Psoas muscle (tissue), 8 donors: ENCODE results near the gene ODAD4. TPM values are rescaled to one million over a fixed set of nuclear protein-coding genes. Genes with fewer than 3 reads are reported as not detected.

Experiments
- ATAC-seq, 4 donors: fragments of 200-7000 bp; cut with Tn5 transposase; one replicate each; pipeline ENCODE4 v1.9.1; 2020; ENCODE audit warnings: moderate library complexity in 3 of 4, mild to moderate bottlenecking in 2 of 4
- DNase-seq, 2 donors: peaks; one replicate each; pipeline ENCODE4 v3.0.0-alpha.2; 2020
- H3K27ac ChIP-seq: fragments of 200-600 bp; one replicate; pipeline ENCODE4 v1.8.0; 2022
- H3K27me3 ChIP-seq, 3 donors: fragments of 200-600 bp in 1 of 3; one replicate each; pipeline versions ENCODE4 v1.6.1 to v1.8.0; 2013 to 2022; ENCODE audit warnings: low read length in 2 of 3, mild to moderate bottlenecking in 2 of 3, moderate library complexity in 1 of 3; ENCODE audit not compliant: insufficient read depth in 3 of 3
- H3K36me3 ChIP-seq, 2 donors: fragments of 200-600 bp in 1 of 2; one replicate each; pipeline versions ENCODE4 v1.6.1 to v1.8.0; 2013 to 2022; ENCODE audit warnings: low read depth in 1 of 2, mild to moderate bottlenecking in 1 of 2, moderate library complexity in 1 of 2; ENCODE audit not compliant: insufficient read depth in 1 of 2
- H3K4me1 ChIP-seq: fragments of 200-600 bp; one replicate; pipeline ENCODE4 v1.8.0; 2022
- H3K4me3 ChIP-seq: fragments of 200-600 bp; one replicate; pipeline ENCODE4 v1.8.0; 2022; ENCODE audit warnings: mild to moderate bottlenecking
- H3K9me3 ChIP-seq: fragments of 200-600 bp; one replicate; pipeline ENCODE4 v1.8.0; 2022
- CTCF ChIP-seq: fragments of 200-600 bp; IDR thresholded peaks from one replicate; pipeline ENCODE4 v1.8.0; 2022; ENCODE audit warnings: antibody characterized with exemption
- WGBS, 3 donors: extraction: QIAGEN DNeasy Blood & Tissue Kit; methylation state at CpG; one replicate each; pipeline versions ENCODE4 v1.1.6 to v1.1.7; 2013; 5-methylcytosine and 5-hydroxymethylcytosine counted together
- intact Hi-C, 2 donors: fragments of 100-400 bp; cut with DNase I; formaldehyde crosslinking; loops; one replicate each; pipeline versions ENCODE4 v1.11.0 to v1.14.2; 2022
- polyA plus RNA-seq, 3 donors: library from polyadenylated mRNA; stranded (reverse); fragments of 200-250 nt; gene quantifications; one replicate each; pipeline ENCODE4 v1.2.3, GENCODE V29; 2013
- total RNA-seq, 4 donors: library from RNA; stranded (reverse); fragmentation: NEBNext Ultra II Directional in 2 of 4; extraction: Animal tissue kit (Norgen Biotek cat#: 25700) in 2 of 4; gene quantifications; one replicate each; pipeline versions ENCODE4 v1.2.1 to v1.2.4, GENCODE V29; 2021 to 2023
- donor health status: healthy with polysubstance abuse.
- donor health status: DM: no; HTN: no; CAD: no; lungs with moderate emphysema.
- donor health status: Bipolar disorder and iron deficiency.
- donor health status: healthy.
- donor health status: DM: yes; HTN: yes; CAD: no.
- donor health status: DM: no; HTN: no; CAD: no.
- donor health status: DM: no; HTN: no; CAD: no.
- donor health status: DM: yes; HTN: yes; CAD: no.

Gene ODAD4
- total and polyA plus RNA-seq, 7 donors: 0.17 to 0.99 (median 0.32) TPM; not detected in 2

- no peak for DNase-seq
- Histone ChIP-seq H3K4me3 (no peak overlapping the region), H3K4me1 (peaks cover 8% of the 10 kb centered on the region), H3K9me3 (no peaks in the 10 kb centered on the region), H3K36me3 (no peaks in the 10 kb centered on the region), H3K27me3 (no peaks in the 10 kb centered on the region), H3K27ac (no peak overlapping the region)
- intact Hi-C loops: no loop called here
- TF ChIP-seq CTCF: no peak
- 80 to 90% (median 87%) methylated on average over 8 of the region's 8 CpGs for WGBS, 3 donors
- ATAC-seq: no peak
Measured at GRCh38 chr17:41942626-41943373, 12.4 kb downstream of the ODAD4 start.

- H3K9me3 ChIP-seq: no peaks in the 10 kb centered on the region
- no peak for ATAC-seq
- no peak for DNase-seq
- intact Hi-C loops: no loop called here
- no peaks in the 10 kb centered on the region for H3K27me3 ChIP-seq
- H3K36me3 ChIP-seq: no peaks in the 10 kb centered on the region
- TF ChIP-seq CTCF: no peak
- peaks cover 5% of the 10 kb centered on the region for H3K4me1 ChIP-seq
- H3K4me3 ChIP-seq: no peak overlapping the region
- 93 to 95% (median 93%) methylated on average over 3 of the region's 3 CpGs for WGBS, 3 donors
- no peak overlapping the region for H3K27ac ChIP-seq
Measured at GRCh38 chr17:41943492-41943891, 13.1 kb downstream of the ODAD4 start.

- DNase-seq (no peak), ATAC-seq (no peak)
- no peak for TF ChIP-seq CTCF
- Histone ChIP-seq H3K4me1 (peaks cover 3% of the 10 kb centered on the region), H3K27me3 (no peaks in the 10 kb centered on the region), H3K36me3 (no peaks in the 10 kb centered on the region), H3K4me3 (no peak overlapping the region), H3K27ac (no peak overlapping the region), H3K9me3 (no peaks in the 10 kb centered on the region)
- intact Hi-C loops: no loop called here
- 68 to 74% (median 69%) methylated on average over 3 of the region's 3 CpGs for WGBS, 3 donors
Measured at GRCh38 chr17:41944943-41945342, 14.5 kb downstream of the ODAD4 start.

- H3K27ac ChIP-seq: peak overlapping the region; percentile 46
Measured at GRCh38 chr17:41948762-41949460, 18.5 kb downstream of the ODAD4 start.

More at GRCh38 chr17:41948762-41949460, 18.5 kb downstream of the ODAD4 start:
- WGBS, 3 donors: 30 to 58% (median 31%) methylated on average over 11 of the region's 11 CpGs
- Histone ChIP-seq H3K4me3 (no peak overlapping the region), H3K36me3 (no peaks in the 10 kb centered on the region), H3K4me1 (peaks cover 3% of the 10 kb centered on the region), H3K9me3 (no peaks in the 10 kb centered on the region), H3K27me3 (no peaks in the 10 kb centered on the region)
- TF ChIP-seq CTCF: no peak
- no peak for DNase-seq
- peak; percentile 27 to 77 (median 53) for ATAC-seq
- intact Hi-C loops: no loop called here
